Breast epithelium (tissue), 3 donors: Measurements from ENCODE around the gene DLST.

Experiments used
- CTCF ChIP-seq, 3 donors: fragments of 450-650 bp; IDR thresholded peaks; one replicate each; pipeline ENCODE4 v1.5.1; 2016 to 2017; ENCODE audit warnings: antibody characterized with exemption in 3 of 3, mild to moderate bottlenecking in 3 of 3, moderate library complexity in 3 of 3
- POLR2A ChIP-seq: fragments of 450-650 bp; IDR thresholded peaks from one replicate; pipeline ENCODE4 v1.6.1; 2016; ENCODE audit warnings: antibody characterized with exemption, mild to moderate bottlenecking, moderate library complexity

GRCh38 chr14:74886001-74886400 lies 4.3 kb downstream of the DLST start:
- no peak for TF ChIP-seq CTCF (IDR thresholded peaks at IDR 0.05)
- TF ChIP-seq POLR2A = no peak
